Measurements from ENCODE around the gene PRKCA. TPM values are rescaled to one million over a fixed set of nuclear protein-coding genes. Genes with fewer than 3 reads are reported as not detected.

PRKCA gene
- total and polyA plus RNA-seq, 12 donors = 1.6 to 27.6 (median 10.5) TPM

GRCh38 chr17:66748578-66748977 lies 446.2 kb downstream of the PRKCA start:
- Histone ChIP-seq H3K27ac (no peak overlapping the region), H3K36me3 (peaks cover 0 to 16% (median 0%) of the 10 kb centered on the region in 9 donors), H3K9me3 (no peaks in the 10 kb centered on the region), H3K4me3 (no peak overlapping the region), H3K27me3 (no peaks in the 10 kb centered on the region), H3K4me1 (peaks cover 0 to 3% (median 0%) of the 10 kb centered on the region in 9 donors)
- DNase-seq (no peak), ATAC-seq (no peak)
- WGBS, 2 donors = 79% methylated on average over 8 of the region's 8 CpGs
- intact Hi-C loops (cut with DNase I) = no loop called here
- TF ChIP-seq CTCF (IDR thresholded peaks at IDR 0.05) = no peak

DNA sequence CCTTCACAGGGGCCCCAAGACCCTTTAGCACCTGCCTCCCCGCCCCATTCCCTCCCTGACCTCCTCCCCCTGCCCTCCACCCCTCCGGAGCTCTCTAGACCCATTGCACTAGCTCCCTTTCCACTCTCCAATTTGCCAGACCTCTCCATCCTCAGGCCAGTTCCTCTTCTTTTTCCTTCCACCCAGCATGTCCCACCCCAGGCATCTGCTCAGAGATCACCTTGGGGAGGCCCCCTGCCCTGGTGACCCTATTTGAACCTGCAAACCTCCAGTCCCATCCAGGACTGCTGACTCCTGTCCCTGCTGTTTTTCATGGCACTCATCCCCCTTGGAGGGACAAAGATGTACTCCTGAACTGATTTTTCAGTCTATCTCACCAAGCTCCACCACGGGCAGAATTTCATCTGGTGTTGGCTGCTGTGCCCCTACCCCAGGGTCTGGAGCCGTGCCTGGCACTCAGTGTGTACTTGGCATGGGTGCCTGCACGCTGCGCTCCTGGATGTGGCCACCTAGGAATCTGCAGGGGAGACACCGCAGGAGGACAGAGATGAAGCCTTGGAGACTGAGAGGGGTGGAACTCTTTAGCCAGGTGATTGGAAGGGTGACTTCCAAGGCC lies 446.9 kb downstream of the PRKCA start:
- DNase-seq (no peak), ATAC-seq (no peak)
- peaks cover 0 to 3% (median 0%) of the 10 kb centered on the region in 9 donors for H3K4me1 ChIP-seq
- intact Hi-C loops (cut with DNase I) = no loop called here
- peaks cover 0 to 12% (median 0%) of the 10 kb centered on the region in 9 donors for H3K36me3 ChIP-seq
- no peak for TF ChIP-seq CTCF (IDR thresholded peaks at IDR 0.05)
- no peak overlapping the region for H3K4me3 ChIP-seq
- no peaks in the 10 kb centered on the region for H3K27me3 ChIP-seq
- H3K9me3 ChIP-seq = no peaks in the 10 kb centered on the region
- WGBS, 2 donors = 93 to 95% methylated on average over 7 of the region's 7 CpGs
- no peak overlapping the region for H3K27ac ChIP-seq

GRCh38 chr17:66750116-66750515 lies 447.7 kb downstream of the PRKCA start:
- ATAC-seq (no peak), DNase-seq (no peak)
- intact Hi-C loops (cut with DNase I) = no loop called here
- no peaks in the 10 kb centered on the region for H3K27me3 ChIP-seq
- no peak overlapping the region for H3K4me3 ChIP-seq
- no peaks in the 10 kb centered on the region for H3K9me3 ChIP-seq
- peaks cover 0 to 3% (median 0%) of the 10 kb centered on the region in 9 donors for H3K4me1 ChIP-seq
- 95 to 97% methylated on average over 7 of the region's 7 CpGs for WGBS, 2 donors
- H3K27ac ChIP-seq = no peak overlapping the region
- no peak for TF ChIP-seq CTCF (IDR thresholded peaks at IDR 0.05)
- H3K36me3 ChIP-seq = peaks cover 0 to 15% (median 0%) of the 10 kb centered on the region in 9 donors

DNA sequence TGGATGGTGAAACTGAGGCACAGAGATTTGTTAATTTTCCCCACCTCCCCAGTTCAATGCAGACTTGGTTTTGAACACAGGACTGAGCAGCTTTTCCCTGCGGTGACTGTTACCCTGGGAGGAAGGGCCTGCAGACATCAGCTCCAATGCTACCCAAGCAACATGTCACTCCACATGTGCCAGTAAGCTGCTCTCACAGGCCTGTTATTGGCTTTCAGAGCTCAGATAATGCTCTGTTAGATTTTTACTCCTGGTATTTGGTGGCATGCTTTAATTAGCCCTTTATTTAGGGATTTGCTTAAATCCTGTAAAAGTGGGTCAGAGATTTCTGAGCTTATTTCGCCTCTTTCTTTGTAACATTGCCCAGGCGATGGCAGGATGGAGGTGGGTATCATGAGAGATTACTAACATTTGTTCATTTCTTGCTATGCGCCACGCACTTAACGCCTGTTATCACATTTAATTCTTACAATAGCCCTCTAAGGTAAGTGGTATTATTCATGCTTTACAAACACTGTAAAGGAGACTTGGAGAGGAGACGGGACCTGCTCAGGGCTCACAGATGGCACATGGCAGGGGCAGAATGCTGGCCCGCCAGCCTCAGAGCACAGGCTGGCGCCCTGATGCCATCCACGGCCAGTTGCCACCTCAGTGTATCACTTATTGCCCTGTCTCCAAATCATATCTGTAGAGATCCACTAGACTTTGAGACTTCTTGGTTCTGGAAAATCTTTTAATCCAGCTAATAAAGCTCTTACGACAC lies 448.5 kb downstream of the PRKCA start:
- intact Hi-C loops (cut with DNase I) = no loop called here
- DNase-seq = no peak
- Histone ChIP-seq H3K27me3 (no peaks in the 10 kb centered on the region), H3K9me3 (no peaks in the 10 kb centered on the region), H3K4me1 (peaks cover 0 to 3% (median 0%) of the 10 kb centered on the region in 9 donors), H3K4me3 (no peak overlapping the region), H3K36me3 (peaks cover 0 to 15% (median 0%) of the 10 kb centered on the region in 9 donors), H3K27ac (no peak overlapping the region)
- WGBS, 2 donors = 95 to 99% methylated on average over 11 of the region's 11 CpGs
- ATAC-seq = no peak
- no peak for TF ChIP-seq CTCF (IDR thresholded peaks at IDR 0.05)

Measured in heart right ventricle (tissue), 16 donors.